ENCODE measurements around the gene PANX2.
"Not testable (repeated sequence)": the region's sequence is repeated elsewhere in the genome, so short reads cannot be mapped to it uniquely, and the experiment has no call there.

The PANX2 gene

GRCh38 chr22:50131894-50132293 is 38.6 kb upstream of the PANX2 start:
- no peak for TF ChIP-seq CTCF (IDR thresholded peaks at IDR 0.05; ENCODE audit: low read depth, low read length)
- no peak for DNase-seq

GRCh38 chr22:50134481-50134880 is 36.0 kb upstream of the PANX2 start:
- Histone ChIP-seq H3K27me3 (ENCODE audit: insufficient read depth, low read depth, severe bottlenecking) (no peaks in the 10 kb centered on the region), H3K27ac (no peak overlapping the region), H3K4me3 (ENCODE audit: low read depth, low read length) (no peak overlapping the region), H3K9me3 (ENCODE audit: severe bottlenecking) (no peaks in the 10 kb centered on the region), H3K36me3 (no peaks in the 10 kb centered on the region)
- DNase-seq: no peak
- no peak for TF ChIP-seq CTCF (IDR thresholded peaks at IDR 0.05; ENCODE audit: low read depth, low read length)

More at GRCh38 chr22:50131894-50132293, 38.6 kb upstream of the PANX2 start:
- Histone ChIP-seq H3K4me3 (ENCODE audit: low read depth, low read length) (no peak overlapping the region), H3K27me3 (ENCODE audit: insufficient read depth, low read depth, severe bottlenecking) (no peaks in the 10 kb centered on the region), H3K9me3 (ENCODE audit: severe bottlenecking) (no peaks in the 10 kb centered on the region), H3K27ac (no peak overlapping the region), H3K36me3 (no peaks in the 10 kb centered on the region)

GRCh38 chr22:50136581-50137015 is 33.9 kb upstream of the PANX2 start:
- H3K4me3 ChIP-seq (ENCODE audit: low read depth, low read length): no peak overlapping the region
- DNase-seq: no peak
- H3K27ac ChIP-seq: no peak overlapping the region
- H3K36me3 ChIP-seq: no peaks in the 10 kb centered on the region
- H3K27me3 ChIP-seq (ENCODE audit: insufficient read depth, low read depth, severe bottlenecking): no peaks in the 10 kb centered on the region
- TF ChIP-seq CTCF (IDR thresholded peaks at IDR 0.05; ENCODE audit: low read depth, low read length): no peak
- no peaks in the 10 kb centered on the region for H3K9me3 ChIP-seq (ENCODE audit: severe bottlenecking)

GRCh38 chr22:50137277-50137676 is 33.3 kb upstream of the PANX2 start:
- H3K27me3 ChIP-seq (ENCODE audit: insufficient read depth, low read depth, severe bottlenecking); H3K9me3 ChIP-seq (ENCODE audit: severe bottlenecking); H3K4me3 ChIP-seq (ENCODE audit: low read depth, low read length); H3K36me3 ChIP-seq; DNase-seq; H3K27ac ChIP-seq: not testable (repeated sequence)

- Histone ChIP-seq H3K4me3 (ENCODE audit: low read depth, low read length) (no peak overlapping the region), H3K9me3 (ENCODE audit: severe bottlenecking) (no peaks in the 10 kb centered on the region), H3K27ac (no peak overlapping the region), H3K27me3 (ENCODE audit: insufficient read depth, low read depth, severe bottlenecking) (no peaks in the 10 kb centered on the region), H3K36me3 (no peaks in the 10 kb centered on the region)
- no peak for TF ChIP-seq CTCF (IDR thresholded peaks at IDR 0.05; ENCODE audit: low read depth, low read length)
- DNase-seq: no peak
Observed at GRCh38 chr22:50138041-50138440, 32.5 kb upstream of the PANX2 start.

- Histone ChIP-seq H3K4me3 (ENCODE audit: low read depth, low read length) (no peak overlapping the region), H3K27me3 (ENCODE audit: insufficient read depth, low read depth, severe bottlenecking) (no peaks in the 10 kb centered on the region), H3K9me3 (ENCODE audit: severe bottlenecking) (no peaks in the 10 kb centered on the region), H3K27ac (no peak overlapping the region), H3K36me3 (no peaks in the 10 kb centered on the region)
- TF ChIP-seq CTCF (IDR thresholded peaks at IDR 0.05; ENCODE audit: low read depth, low read length): no peak
- DNase-seq: no peak
Observed at GRCh38 chr22:50138988-50139387, 31.5 kb upstream of the PANX2 start.

Measured in WERI-Rb-1 (cell line).